ENCODE measurements around the gene LRRC4.

LRRC4 gene

DNA sequence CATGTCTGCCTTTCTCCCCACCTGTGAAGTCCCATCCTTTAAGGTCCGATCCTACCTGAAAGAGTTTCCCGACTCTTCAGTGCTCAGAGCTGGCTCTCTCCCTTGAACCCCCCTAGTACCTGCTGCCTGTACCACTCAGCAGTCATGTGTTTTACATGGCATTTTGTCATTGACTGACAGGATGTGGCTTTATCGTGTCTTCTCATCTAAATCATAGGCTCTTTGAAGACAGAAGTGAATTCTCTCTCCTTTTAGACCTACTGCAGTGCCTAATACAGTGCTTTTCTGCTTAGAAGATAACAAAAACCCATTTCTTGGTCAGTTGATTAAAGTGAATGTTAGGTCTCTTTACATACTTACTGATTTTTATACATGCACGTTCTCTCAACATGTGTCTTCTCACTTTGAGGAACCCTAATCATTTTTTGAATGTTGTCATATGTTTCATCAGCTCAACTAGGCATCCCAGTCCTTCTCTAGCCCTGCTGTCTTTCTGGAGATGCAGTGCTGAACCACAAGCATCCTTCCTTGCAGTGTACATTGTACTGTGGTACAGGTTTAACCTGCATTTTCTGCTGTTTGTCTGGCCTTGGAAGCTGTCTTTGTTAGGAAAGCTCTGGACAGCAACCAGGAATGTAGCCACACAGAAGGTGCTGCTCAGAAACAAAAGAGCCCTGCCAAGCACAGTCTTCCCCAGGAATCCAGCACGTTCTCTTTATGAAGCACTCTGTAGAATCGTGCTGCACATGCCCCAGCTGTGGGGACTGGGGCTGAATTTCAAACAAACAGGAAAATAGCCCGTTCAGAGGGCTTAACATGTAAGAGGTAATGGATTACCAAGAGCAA lies 28.1 kb upstream of the LRRC4 start:
- no peak for DNase-seq (ENCODE audit: low spot score)

DNA sequence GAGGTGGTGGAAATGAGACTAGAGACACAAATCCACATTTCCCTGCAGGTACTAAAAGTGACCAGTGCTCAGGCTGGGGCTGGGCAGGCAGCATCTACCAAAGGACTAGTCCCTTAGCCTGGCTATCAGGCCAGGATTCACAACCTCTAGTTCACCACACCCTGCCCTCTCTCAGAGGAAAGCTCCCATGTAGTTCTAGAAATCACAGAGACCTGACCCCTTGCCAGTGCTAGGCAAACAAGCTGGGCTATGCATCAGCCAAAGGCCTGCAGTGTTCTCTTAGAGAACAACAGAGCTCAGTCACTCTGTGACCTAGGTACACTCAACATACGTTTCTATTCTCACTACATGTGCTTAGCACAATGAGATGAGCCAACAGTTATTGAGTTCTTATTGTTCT lies 26.7 kb upstream of the LRRC4 start:
- no peak for DNase-seq (ENCODE audit: low spot score)

DNA sequence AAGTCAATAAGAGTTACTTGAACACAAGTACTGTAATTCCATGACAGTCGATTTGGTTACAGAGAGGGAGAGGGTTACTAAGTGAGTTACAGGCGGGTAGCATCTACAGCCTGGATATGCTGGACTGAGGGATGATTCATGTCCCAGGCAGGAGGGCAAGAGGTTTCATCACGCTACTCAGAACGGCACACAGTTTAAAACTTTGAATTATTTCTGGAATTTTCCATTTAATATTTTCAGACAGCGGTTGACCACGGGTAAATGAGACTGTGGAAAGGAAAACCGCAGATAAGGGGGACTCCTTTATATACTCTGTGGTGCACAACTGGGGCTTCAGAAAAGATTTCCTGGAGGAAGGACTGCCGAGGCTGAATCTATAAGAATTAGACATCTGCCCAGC lies 25.7 kb upstream of the LRRC4 start:
- no peak for DNase-seq (ENCODE audit: low spot score)

DNA sequence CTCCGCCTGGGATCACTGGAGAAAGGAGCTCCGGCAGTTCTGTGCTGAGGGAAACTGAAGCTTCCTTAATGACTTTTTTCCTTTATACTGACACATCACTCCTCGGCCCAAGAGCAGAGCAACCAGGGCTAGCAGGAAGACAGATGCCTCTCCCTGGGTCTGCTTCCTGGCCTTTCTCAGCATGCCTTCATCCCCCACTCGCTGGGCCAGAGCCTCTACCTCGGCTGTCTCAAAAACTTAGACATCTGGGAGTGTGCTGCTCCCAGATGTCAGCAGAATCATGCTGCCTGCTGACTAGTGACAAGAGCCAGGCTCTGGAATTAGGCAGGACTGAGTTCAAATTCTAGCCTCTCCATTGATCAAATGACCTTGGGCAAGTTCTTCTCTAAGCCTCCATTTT lies 24.4 kb upstream of the LRRC4 start:
- no peak for DNase-seq (ENCODE audit: low spot score)

DNA sequence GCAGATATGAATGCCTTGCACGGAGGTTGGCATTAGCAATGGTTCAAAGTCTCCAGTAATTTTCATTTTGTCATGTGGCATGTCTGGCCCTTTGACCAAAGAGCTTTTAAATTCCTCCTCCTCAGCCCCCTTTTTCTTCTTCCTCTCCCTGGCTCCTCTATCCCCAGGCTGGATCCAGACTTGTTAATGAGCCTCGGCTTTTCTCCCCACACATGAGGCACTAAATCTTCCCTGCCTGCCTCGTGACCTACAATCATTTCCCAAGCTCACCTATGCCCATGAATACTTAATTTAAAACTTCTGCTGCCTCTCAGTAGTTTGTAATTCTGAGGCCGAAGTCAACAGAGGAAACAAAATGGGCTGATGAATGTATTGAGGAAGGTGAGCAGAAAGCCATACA lies 23.3 kb upstream of the LRRC4 start:
- no peak for DNase-seq (ENCODE audit: low spot score)

DNA sequence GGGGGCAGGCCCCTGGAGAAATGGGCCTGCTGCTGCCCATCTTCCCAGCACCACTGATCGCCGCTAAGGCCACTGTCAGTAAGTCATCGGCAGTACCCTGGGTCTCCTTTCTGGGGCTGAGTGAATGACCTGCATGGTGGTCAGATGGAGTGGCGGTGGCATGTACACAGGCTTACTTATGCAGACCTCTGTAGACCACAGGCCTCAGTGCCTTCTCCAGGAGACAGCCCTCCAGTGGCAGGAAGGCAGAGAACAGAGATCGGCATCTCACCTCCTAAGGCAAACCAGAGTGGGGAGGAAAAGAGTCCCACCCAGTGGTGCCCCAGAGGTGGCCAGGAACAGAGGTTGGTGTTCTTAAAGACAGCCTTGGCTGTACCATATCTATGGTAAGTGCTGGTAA lies 22.8 kb upstream of the LRRC4 start:
- no peak for DNase-seq (ENCODE audit: low spot score)

DNA sequence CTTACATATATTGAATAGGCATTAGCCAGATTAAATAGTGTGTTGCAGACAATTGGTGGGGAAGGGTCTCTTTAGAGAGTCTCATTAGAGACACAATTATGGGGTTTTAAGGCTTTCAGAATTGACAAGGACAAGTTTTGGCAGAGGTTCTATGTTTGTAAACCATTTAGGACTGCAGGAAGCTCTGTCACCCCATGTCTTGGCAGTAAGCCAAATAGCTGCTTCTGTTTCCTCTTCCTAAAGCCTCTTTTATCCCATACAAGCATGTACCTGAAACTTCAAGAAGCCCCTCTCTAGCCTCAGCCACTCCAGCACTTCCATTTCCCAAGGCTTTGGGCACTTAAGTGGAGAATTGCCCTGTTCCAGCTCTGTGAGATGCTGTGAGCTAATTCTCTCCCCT lies 21.8 kb upstream of the LRRC4 start:
- no peak for DNase-seq (ENCODE audit: low spot score)

DNA sequence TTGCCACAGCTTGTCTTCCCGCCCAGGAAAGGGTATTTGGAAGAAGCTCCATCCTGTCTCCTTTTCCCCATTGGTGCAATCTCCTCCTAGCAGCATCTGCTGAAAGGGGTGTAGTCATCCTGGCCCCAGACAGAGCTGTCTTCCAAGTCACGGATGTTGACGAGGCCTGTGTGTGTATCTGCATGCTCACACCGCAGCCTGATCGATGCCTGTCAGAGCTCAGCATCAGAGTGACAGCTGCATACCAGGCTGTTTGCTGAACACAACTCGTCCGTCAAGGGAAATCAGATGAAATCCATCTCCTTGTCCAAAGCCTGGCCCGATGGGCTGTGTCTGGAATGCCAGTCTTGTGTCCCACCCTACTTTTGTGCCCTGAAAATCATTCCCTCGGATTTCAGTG lies 21.2 kb upstream of the LRRC4 start:
- DNase-seq (ENCODE audit: low spot score), result no peak

DNA sequence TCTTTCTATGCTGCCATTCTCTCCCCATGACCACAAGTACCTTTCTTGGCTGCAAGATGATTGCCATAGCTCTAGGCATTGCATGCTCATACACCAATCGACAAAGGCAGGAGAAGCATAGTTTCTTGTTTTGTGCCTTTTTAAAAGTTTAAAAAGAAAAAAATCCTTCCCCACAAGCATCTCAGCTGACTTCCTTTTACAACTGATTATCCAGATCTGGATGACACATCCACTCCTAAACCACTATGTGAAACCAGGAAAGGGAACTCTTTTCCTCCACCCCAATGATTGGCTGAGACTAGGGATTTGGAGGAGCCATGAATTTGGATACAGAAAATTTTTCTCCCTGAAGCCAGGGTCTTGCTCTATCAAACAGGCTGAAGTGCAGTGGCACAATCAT lies 14.5 kb upstream of the LRRC4 start:
- DNase-seq (ENCODE audit: low spot score), result no peak

DNA sequence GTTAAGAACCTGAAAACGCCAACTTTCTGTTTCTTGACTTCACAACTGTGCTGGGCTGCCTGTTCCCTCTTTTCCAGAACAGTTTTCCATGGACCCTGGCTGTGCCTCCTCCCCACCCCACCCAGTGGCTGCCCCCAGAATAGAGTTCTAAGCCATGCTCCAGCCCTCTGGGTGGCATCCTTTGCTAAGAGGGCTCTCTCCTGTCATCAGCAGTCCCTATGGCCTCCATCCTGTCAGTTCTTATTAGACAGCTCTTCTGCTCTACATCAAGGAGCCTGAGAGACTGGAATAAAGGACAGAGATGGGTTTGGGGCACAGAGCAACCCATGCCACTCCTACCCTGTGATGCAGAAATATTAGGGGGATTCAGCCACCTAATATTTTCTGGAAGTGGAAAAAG lies 13.9 kb upstream of the LRRC4 start:
- no peak for DNase-seq (ENCODE audit: low spot score)

DNA sequence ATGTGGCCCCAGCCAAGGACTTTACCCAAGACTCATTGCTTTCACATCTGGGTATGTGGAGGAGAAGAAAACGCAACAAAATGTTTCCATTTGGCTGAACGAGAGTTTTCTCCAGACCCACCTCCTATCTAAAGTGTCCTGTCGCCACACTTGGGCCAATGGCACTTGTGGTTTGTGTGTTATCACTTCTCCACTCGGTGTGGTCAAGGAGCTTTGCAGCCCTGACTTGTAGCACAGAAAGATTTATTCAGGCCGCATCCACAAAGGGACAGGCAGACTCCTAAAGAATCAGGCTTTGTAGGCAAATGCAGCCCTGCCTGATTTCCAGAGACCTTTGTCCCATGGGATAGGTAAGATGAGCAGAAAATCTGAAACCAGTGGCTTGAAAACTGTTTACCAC lies 12.8 kb upstream of the LRRC4 start:
- no peak for DNase-seq (ENCODE audit: low spot score)

DNA sequence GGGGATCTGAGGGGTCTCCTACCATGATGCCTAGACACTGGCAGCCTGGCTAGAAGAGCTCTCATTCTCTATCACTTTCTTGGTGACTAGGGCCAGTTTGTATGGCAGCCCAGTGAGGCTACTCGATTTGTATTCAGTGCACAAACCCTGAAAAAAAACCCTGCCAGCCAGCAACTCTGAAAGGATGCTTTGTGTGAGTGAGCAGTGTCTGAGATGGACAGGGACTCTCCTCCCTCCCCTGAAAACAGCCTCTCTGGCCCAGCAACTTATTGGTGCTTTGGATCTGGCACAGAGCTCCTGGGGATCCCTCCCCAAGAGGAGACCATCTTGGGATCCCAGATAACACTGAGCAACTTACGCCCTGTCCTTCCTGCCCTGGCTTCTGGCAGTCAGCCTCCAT lies 10.8 kb upstream of the LRRC4 start:
- no peak for DNase-seq (ENCODE audit: low spot score)

DNA sequence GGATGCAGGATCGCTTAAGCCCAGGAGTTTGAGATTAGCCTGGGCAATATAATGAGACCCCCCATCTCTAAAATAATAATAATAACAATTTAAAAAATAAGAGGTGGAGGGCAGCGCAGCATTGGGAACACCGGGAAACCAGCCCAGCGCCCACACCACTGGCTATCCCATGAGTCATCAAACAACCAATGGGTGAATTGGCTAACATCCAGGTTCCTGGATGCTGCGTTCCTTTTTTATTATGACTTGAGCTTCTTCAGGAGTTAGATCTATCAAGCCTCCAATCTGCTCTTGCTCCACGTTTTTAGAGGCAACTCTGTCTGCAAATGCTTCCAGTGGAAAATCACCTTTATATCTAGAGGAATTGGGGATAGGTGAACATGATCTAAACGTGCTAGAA lies 10.0 kb upstream of the LRRC4 start:
- DNase-seq (ENCODE audit: low spot score), result no peak

DNA sequence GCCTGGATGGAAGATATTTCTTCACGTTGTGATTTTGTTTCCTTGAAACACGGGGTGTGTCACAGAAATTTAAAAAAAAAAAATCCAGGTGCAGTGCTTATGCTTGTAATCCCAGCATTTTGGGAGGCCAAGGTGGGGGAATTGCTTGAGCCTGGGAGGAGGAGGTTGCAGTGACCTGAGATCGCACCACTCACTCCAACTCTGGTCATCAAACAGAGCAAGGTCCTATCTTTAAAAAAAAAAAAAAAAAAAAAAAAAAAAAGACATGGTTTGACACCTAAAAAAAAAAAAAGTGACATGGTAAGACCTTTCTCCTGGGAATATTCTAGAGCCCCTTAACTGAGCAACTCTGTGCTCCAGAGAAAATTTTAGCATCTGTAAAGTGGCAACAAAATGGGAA lies 9.0 kb upstream of the LRRC4 start:
- DNase-seq (ENCODE audit: low spot score), result no peak

DNA sequence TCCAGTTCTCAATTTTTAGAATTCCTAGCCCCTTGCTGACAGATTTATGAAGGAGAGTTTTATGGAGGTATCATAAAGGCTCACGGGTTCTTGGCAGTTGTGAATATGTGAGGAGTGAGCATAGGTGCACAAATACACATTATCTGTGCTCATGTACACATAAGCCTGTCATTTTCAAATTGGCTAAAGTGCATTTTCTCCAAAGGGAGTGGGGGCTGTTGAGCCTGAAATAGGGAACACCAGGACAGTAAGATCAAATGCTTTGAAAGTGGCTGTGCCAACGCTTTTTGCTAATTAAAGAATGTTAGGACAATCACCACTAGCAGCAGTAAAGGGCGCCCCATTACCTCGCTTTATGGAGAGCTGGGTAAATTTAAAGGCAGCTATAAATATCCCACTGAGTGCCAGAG lies 8.3 kb upstream of the LRRC4 start:
- DNase-seq (ENCODE audit: low spot score), result no peak

DNA sequence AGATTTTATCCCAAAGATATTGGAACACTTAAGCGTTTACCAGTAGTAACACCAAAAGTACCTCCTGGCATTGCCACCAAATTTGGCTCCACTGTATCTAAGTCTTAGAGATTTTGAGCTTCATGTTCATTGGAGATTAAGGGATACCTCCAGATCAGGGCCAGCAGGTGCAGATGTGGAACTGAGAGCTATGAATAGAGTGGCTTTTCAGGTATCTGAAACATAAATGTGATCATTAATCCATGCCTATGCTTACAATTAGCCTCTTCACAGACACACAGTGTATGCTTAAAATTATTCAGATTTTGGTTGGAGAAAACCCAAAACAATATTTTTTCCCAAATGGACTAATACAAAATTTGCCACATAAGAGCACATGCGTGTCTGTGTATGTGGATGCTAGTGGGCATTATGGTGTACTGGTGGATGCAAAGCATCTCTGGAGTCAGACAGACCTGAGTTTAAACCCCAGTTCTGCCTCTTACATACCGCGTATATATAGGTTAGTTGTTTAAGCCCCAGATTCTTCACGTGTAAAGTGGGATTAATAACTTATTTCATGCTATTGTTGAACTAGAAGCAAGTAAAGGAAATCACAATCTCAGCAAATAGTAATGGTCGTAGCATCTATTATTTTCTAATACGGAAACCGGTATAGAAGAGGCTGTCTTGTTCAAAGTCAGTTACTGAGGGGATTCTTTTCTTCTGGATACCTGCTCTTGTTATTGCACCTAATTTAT lies 6.8 kb upstream of the LRRC4 start:
- DNase-seq (ENCODE audit: low spot score), result no peak

DNA sequence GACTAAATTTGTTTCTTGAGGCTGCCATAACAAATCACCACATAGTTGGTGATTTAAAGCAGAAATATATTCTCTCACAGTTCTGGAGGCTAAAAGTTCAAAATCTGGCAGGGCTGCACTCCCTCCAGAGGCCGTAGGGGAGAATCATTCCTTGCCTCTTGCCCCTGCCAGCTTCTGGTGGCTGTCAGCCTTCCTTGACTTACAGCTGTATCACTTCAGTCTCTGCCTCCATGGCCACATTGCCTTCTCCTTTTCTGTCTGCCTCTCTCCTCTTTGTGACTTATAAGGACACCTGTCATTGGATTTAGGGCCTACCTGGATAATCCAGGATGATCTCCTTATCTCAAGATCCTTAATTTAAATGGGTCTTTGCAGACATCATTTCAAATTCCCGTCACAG lies 5.8 kb upstream of the LRRC4 start:
- no peak for DNase-seq (ENCODE audit: low spot score)

DNA sequence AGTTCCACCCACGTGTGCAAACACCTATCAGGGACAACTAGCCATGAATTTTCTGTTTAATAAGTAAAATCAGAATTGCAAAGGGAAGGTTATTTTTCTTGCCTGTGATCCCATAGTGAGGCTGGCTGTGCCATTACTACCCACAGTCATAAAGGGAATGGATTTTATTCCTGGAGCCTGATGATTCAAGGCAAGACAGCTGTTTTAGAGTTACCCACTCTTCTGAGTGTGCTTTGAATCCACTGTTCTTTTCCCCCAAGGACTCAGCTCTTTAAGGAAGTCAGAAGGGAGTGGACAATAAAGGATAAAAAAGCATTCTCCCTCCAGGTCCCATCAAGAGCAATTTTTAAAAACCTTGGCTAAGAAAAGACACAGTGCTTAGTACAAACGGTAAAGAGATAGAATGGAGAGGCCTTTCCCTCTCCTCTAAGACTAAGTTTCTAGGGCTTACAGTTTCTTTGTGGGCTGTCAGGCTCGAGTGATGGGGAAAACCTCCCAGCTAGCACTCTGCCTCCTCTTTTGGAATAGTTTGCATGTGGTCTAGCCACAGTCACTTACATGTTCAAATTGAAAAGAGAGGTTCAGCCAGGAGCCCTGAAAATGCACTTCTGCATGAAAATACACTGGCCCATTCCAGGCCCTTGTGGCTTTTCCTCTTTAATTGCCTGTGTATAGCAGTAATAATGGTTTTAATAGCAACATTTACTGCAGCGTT lies 5.1 kb upstream of the LRRC4 start:
- DNase-seq (ENCODE audit: low spot score), result no peak

DNA sequence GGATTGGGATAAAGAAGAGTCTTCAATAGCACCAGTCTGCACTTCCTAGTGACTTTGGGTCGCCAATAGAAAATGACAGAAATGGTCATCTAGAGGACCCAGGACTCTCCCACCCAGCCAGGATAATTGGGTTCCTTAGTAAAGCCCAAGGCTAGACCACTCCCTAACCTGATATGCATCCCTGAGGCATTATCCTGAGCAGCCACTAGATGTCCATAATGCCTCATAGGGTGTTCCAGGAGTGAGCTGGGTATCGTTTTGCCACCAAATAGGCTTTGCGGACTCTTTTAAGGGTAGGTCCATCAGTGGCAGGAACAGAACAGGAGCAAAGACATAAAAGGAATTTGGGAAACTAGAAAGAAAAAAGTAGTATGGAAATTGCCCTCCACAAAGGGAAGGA lies 4.5 kb upstream of the LRRC4 start:
- no peak for DNase-seq (ENCODE audit: low spot score)

DNA sequence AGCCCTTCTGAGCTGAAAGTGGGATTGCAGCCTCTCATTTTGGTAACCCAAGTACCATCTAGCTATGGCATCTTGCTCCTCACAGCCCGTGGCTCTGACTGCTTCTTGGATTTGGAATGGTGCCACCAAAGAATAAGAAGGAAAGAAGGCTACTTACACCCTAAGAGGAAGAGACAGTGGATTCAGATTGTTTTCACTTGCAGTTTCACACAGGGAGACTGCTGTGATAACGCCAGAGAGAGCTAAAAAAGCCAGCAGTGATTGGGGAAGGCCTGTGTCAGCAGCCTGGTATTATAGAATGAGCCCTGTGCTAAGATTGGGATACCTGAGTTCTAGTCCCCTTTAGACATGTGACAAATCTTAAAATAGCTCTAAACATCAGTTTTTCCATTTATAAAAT lies 3.6 kb upstream of the LRRC4 start:
- DNase-seq (ENCODE audit: low spot score), result no peak

DNA sequence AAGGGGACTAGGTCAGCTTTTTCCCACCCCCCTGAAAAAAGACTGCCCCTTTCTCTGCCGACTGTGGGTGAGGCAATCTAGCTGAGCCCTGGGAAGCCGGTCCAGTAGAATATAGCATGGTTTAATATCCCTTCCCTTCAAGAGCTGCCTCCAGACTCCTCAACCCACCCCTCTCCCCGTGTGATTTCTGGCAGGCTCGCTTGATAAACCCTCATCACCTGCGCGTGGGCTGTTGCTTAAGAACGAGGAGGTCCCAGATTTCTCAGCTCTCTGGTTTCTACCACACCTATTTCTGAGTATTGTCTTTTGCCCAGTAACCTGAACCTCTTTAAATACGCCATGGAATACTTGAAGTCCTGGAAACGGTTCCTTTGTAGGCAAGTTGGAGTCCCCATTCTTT lies 2.0 kb upstream of the LRRC4 start:
- DNase-seq (ENCODE audit: low spot score), result no peak

DNA sequence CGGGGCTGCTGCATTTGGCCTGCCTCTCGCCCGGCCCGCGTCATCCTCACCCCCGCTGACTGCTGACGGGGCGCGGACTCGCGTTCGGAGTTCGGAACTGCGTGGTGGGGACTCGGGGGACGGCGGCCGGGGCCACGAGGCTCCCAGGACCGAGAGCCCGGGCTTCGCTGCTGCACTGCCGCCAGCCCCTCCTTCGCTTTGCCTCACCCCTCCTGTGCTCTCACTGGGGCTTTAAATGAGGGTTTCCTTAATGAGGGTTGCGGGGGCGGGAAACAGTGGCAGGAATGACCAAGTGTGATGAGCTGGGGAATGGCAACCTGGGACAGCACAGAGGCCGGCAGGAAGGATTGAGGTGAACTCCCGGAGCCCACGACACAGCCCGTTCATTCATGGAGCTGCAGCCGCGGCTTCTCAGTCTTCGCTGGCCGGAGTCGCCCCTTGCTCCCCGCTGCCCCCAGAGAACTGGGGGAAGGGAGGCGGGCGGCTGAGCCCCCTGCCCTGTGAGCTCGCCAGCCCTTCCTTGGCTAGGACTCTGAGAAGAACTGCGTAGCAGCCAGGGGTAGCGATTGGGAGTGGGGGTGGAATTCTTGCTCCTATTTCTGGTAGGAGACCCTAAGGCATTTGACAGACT lies 1.5 kb upstream of the LRRC4 start:
- peak; percentile 55 for DNase-seq (ENCODE audit: low spot score)

Measured in germinal center (tissue), 1 donor.